ENCODE measurements around the gene IGF1R. TPM values are rescaled to one million over a fixed set of nuclear protein-coding genes. Genes with fewer than 3 reads are reported as not detected.

Gene IGF1R
- total RNA-seq, 1 experiment from 2014 or later, result 3.8 TPM

GRCh38 chr15:98801234-98801561 is 152.9 kb downstream of the IGF1R start:
- Histone ChIP-seq H3K9ac (ENCODE audit: low read length) (no peak overlapping the region), H2AFZ (ENCODE audit: low read length) (no peak overlapping the region), H3K27ac (ENCODE audit: low read length) (no peak overlapping the region), H3K79me2 (ENCODE audit: low read length) (no peaks in the 10 kb centered on the region; the same call in 1 of the 2 replicates), H3F3A (ENCODE audit: low read length, unreplicated experiment) (peaks cover 3% of the 10 kb centered on the region), H3K9me3 (ENCODE audit: low read length) (no peaks in the 10 kb centered on the region), H3K9me2 (replicated peaks; ENCODE audit: low read length) (no peaks in the 10 kb centered on the region), H4K20me1 (ENCODE audit: low read length) (no peaks in the 10 kb centered on the region), H3K4me3 (ENCODE audit: low read length) (no peak overlapping the region), H3K27me3 (ENCODE audit: low read length) (no peaks in the 10 kb centered on the region), H3K4me1 (ENCODE audit: insufficient read depth, low read length) (peaks cover 37% of the 10 kb centered on the region), H3K4me2 (ENCODE audit: low read length) (no peak overlapping the region), H3K36me3 (ENCODE audit: low read depth, low read length) (no peaks in the 10 kb centered on the region)
- POLR2A ChIA-PET (ENCODE audit: unreplicated experiment), result no interaction called here
- ATAC-seq (no peak), DNase-seq (no peak)
- CTCF ChIA-PET, result no interaction called here
- intact Hi-C loops (cut with micrococcal nuclease), result no loop called here
- TF ChIP-seq CTCF (conservative IDR thresholded peaks at IDR 0.05; ENCODE audit: low read depth, low read length) (no peak), EZH2 (IDR thresholded peaks at IDR 0.05; ENCODE audit: low read length, unreplicated experiment) (no peak), EZH2phosphoT487 (IDR thresholded peaks at IDR 0.05; ENCODE audit: borderline replicate concordance, low read length) (no peak)
- BruUV-seq (replicated peaks), result no TSS peak

GRCh38 chr15:98802187-98802586 is 153.8 kb downstream of the IGF1R start:
- DNase-seq (no peak), ATAC-seq (no peak)
- intact Hi-C loops (cut with micrococcal nuclease), result no loop called here
- Histone ChIP-seq H3K4me3 (ENCODE audit: low read length) (no peak overlapping the region), H3K9ac (ENCODE audit: low read length) (no peak overlapping the region), H3K27ac (ENCODE audit: low read length) (no peak overlapping the region), H3K9me2 (replicated peaks; ENCODE audit: low read length) (no peaks in the 10 kb centered on the region), H3K4me1 (ENCODE audit: insufficient read depth, low read length) (peaks cover 37% of the 10 kb centered on the region), H3K36me3 (ENCODE audit: low read depth, low read length) (no peaks in the 10 kb centered on the region), H3F3A (ENCODE audit: low read length, unreplicated experiment) (peaks cover 3% of the 10 kb centered on the region), H4K20me1 (ENCODE audit: low read length) (no peaks in the 10 kb centered on the region), H3K27me3 (ENCODE audit: low read length) (no peaks in the 10 kb centered on the region), H2AFZ (ENCODE audit: low read length) (no peak overlapping the region), H3K79me2 (ENCODE audit: low read length) (no peaks in the 10 kb centered on the region; the same call in 1 of the 2 replicates), H3K9me3 (ENCODE audit: low read length) (no peaks in the 10 kb centered on the region), H3K4me2 (ENCODE audit: low read length) (no peak overlapping the region)
- ChIA-PET POLR2A (ENCODE audit: unreplicated experiment) (no interaction called here), CTCF (no interaction called here)
- no peak for TF ChIP-seq CTCF (conservative IDR thresholded peaks at IDR 0.05; ENCODE audit: low read depth, low read length)
- TF ChIP-seq EZH2 (IDR thresholded peaks at IDR 0.05; ENCODE audit: low read length, unreplicated experiment), result no peak
- TF ChIP-seq EZH2phosphoT487 (IDR thresholded peaks at IDR 0.05; ENCODE audit: borderline replicate concordance, low read length), result no peak
- no TSS peak for BruUV-seq (replicated peaks)

GRCh38 chr15:98803228-98804056 is 155.1 kb downstream of the IGF1R start:
- H3F3A ChIP-seq (ENCODE audit: low read length, unreplicated experiment), result peaks cover 3% of the 10 kb centered on the region
- peaks cover 37% of the 10 kb centered on the region for H3K4me1 ChIP-seq (ENCODE audit: insufficient read depth, low read length)
- no peak overlapping the region for H2AFZ ChIP-seq (ENCODE audit: low read length)
- no peaks in the 10 kb centered on the region for H3K9me3 ChIP-seq (ENCODE audit: low read length)
- H3K9me2 ChIP-seq (replicated peaks; ENCODE audit: low read length), result no peaks in the 10 kb centered on the region
- H3K27me3 ChIP-seq (ENCODE audit: low read length), result no peaks in the 10 kb centered on the region
- peak overlapping the region; percentile 50 for H3K4me2 ChIP-seq (ENCODE audit: low read length)
- H3K4me3 ChIP-seq (ENCODE audit: low read length), result no peak overlapping the region
- ChIA-PET POLR2A (ENCODE audit: unreplicated experiment) (no interaction called here), CTCF (no interaction called here)
- DNase-seq (peak; percentile 78), ATAC-seq (peak; percentile 93)
- H4K20me1 ChIP-seq (ENCODE audit: low read length), result no peaks in the 10 kb centered on the region
- no peak overlapping the region for H3K9ac ChIP-seq (ENCODE audit: low read length)
- TF ChIP-seq EZH2 (IDR thresholded peaks at IDR 0.05; ENCODE audit: low read length, unreplicated experiment), result no peak
- TF ChIP-seq EZH2phosphoT487 (IDR thresholded peaks at IDR 0.05; ENCODE audit: borderline replicate concordance, low read length), result no peak
- TF ChIP-seq CTCF (conservative IDR thresholded peaks at IDR 0.05; ENCODE audit: low read depth, low read length), result no peak
- intact Hi-C loops (cut with micrococcal nuclease), result no loop called here
- H3K79me2 ChIP-seq (ENCODE audit: low read length), result no peaks in the 10 kb centered on the region; the same call in 1 of the 2 replicates
- no TSS peak for BruUV-seq (replicated peaks)
- H3K36me3 ChIP-seq (ENCODE audit: low read depth, low read length), result no peaks in the 10 kb centered on the region
- H3K27ac ChIP-seq (ENCODE audit: low read length), result peak overlapping the region; percentile 56
